Measurements from ENCODE around the gene ASIC2.

The ASIC2 gene

GRCh38 chr17:33292981-33293867, at the start of gene ASIC2:
Gene ASIC2 (minus strand): TSS chr17:33293295.
- DNase-seq (ENCODE audit: low spot score) = no peak

- no peak for DNase-seq (ENCODE audit: low spot score)
These were observed 48.9 kb upstream of the ASIC2 start for GRCh38 chr17:33342025-33342424.

- no peak for DNase-seq (ENCODE audit: low spot score)
These were observed 45.1 kb upstream of the ASIC2 start for GRCh38 chr17:33338242-33338641.

- no peak for DNase-seq (ENCODE audit: low spot score)
These were observed 42.5 kb upstream of the ASIC2 start for GRCh38 chr17:33335491-33336173.

- DNase-seq (ENCODE audit: low spot score) = no peak
These were observed 41.6 kb upstream of the ASIC2 start for GRCh38 chr17:33334703-33335102.

- DNase-seq (ENCODE audit: low spot score) = no peak
These were observed 37.8 kb upstream of the ASIC2 start for GRCh38 chr17:33330877-33331276.

GRCh38 chr17:33328129-33328528, 35.0 kb upstream of the ASIC2 start:
- no peak for DNase-seq (ENCODE audit: low spot score)

GRCh38 chr17:33324736-33325135, 31.6 kb upstream of the ASIC2 start:
- DNase-seq (ENCODE audit: low spot score) = no peak

- no peak for DNase-seq (ENCODE audit: low spot score)
These were observed 29.0 kb upstream of the ASIC2 start for GRCh38 chr17:33322063-33322462.

- no peak for DNase-seq (ENCODE audit: low spot score)
These were observed 25.1 kb upstream of the ASIC2 start for GRCh38 chr17:33318241-33318640.

GRCh38 chr17:33316746-33317145, 23.7 kb upstream of the ASIC2 start:
- DNase-seq (ENCODE audit: low spot score) = no peak

- no peak for DNase-seq (ENCODE audit: low spot score)
These were observed 17.2 kb upstream of the ASIC2 start for GRCh38 chr17:33310296-33310695.

GRCh38 chr17:33303254-33303653, 10.2 kb upstream of the ASIC2 start:
- DNase-seq (ENCODE audit: low spot score) = no peak

GRCh38 chr17:33302394-33302793, 9.3 kb upstream of the ASIC2 start:
- no peak for DNase-seq (ENCODE audit: low spot score)

GRCh38 chr17:33300241-33300640, 7.1 kb upstream of the ASIC2 start:
- no peak for DNase-seq (ENCODE audit: low spot score)

- DNase-seq (ENCODE audit: low spot score) = no peak
These were observed 6.0 kb upstream of the ASIC2 start for GRCh38 chr17:33299115-33299514.

GRCh38 chr17:33297643-33298042, 4.5 kb upstream of the ASIC2 start:
- DNase-seq (ENCODE audit: low spot score) = no peak

- DNase-seq (ENCODE audit: low spot score) = no peak
These were observed 1.9 kb upstream of the ASIC2 start for GRCh38 chr17:33294994-33295393.

- no peak for DNase-seq (ENCODE audit: low spot score)
These were observed 704 bp downstream of the ASIC2 start for GRCh38 chr17:33292201-33292980.

- no peak for DNase-seq (ENCODE audit: low spot score)
These were observed 1.6 kb downstream of the ASIC2 start for GRCh38 chr17:33291248-33292200.

GRCh38 chr17:33290253-33290652, 2.8 kb downstream of the ASIC2 start:
- DNase-seq (ENCODE audit: low spot score) = no peak
